Astrocyte (in vitro differentiated cells and primary cell): Measurements from ENCODE around the gene PEAK3.

ENCODE experiments used
- EZH2 ChIP-seq: IDR thresholded peaks from 2 replicates; pipeline ENCODE4 v1.6.1; 2012; ENCODE audit warnings: mild to moderate bottlenecking, low read length, inconsistent platforms; ENCODE audit not compliant: insufficient read depth
- TF ChIP-seq, protein P1 (sequence below): IDR thresholded peaks from 2 replicates; pipeline ENCODE4 v1.5.1; 2011; ENCODE audit warnings: low read depth, mild to moderate bottlenecking, inconsistent platforms, low read length, moderate library complexity; ENCODE audit not compliant: insufficient read depth

DNA sequence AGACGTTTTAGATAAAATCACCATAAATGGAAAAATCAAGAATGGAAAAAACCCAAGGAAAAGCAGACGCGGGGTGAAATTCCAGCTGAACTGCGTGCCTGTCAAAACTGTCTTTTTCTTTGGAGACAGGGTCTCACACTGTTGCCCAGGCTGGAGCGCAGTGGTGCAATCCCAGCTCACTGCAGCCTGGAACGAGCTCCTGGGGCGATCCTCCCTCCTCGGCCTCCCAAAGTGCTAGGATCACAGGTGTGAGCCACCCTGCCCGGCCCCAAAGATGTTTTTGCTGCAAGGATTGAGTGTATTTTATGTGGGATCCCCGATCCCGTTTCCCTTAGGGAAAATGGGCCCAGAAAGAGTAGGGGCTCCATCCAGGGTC lies 875 bp upstream of the PEAK3 start:
- TF ChIP-seq, protein P1, sequence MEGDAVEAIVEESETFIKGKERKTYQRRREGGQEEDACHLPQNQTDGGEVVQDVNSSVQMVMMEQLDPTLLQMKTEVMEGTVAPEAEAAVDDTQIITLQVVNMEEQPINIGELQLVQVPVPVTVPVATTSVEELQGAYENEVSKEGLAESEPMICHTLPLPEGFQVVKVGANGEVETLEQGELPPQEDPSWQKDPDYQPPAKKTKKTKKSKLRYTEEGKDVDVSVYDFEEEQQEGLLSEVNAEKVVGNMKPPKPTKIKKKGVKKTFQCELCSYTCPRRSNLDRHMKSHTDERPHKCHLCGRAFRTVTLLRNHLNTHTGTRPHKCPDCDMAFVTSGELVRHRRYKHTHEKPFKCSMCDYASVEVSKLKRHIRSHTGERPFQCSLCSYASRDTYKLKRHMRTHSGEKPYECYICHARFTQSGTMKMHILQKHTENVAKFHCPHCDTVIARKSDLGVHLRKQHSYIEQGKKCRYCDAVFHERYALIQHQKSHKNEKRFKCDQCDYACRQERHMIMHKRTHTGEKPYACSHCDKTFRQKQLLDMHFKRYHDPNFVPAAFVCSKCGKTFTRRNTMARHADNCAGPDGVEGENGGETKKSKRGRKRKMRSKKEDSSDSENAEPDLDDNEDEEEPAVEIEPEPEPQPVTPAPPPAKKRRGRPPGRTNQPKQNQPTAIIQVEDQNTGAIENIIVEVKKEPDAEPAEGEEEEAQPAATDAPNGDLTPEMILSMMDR, result no peak
- TF ChIP-seq EZH2, result no peak
